SU-DHL-6 (cell line): ENCODE measurements around the gene DNAJC8.

Experiments
- H2AFZ ChIP-seq: fragments of 200-600 bp; sonication (generic); 2 replicates; pipeline ENCODE4 v1.6.1; 2014; ENCODE audit warnings: low read depth, mild to moderate bottlenecking, moderate library complexity, mixed read lengths, antibody characterized with exemption, low read length; ENCODE audit not compliant: severe bottlenecking
- H3F3A ChIP-seq: fragments of 200-600 bp; shearing (Covaris generic); 2 replicates; pipeline ENCODE4 v1.6.0; 2016; ENCODE audit warnings: antibody characterized with exemption, mild to moderate bottlenecking; ENCODE audit not compliant: insufficient read depth
- H3K27ac ChIP-seq: fragments of 200-600 bp; sonication (generic); 2 replicates; pipeline ENCODE4 v1.5.1; 2016; ENCODE audit warnings: low read depth, mild to moderate bottlenecking, low read length, moderate library complexity, mixed read lengths
- H3K27me3 ChIP-seq: fragments of 200-600 bp; sonication (generic), shearing (Covaris generic); 2 replicates; pipeline ENCODE4 v1.6.0; 2014; ENCODE audit warnings: mild to moderate bottlenecking, low read length
- H3K36me3 ChIP-seq: fragments of 200-600 bp; sonication (generic); 2 replicates; pipeline ENCODE4 v1.6.1; 2014; ENCODE audit warnings: mild to moderate bottlenecking, low read length, mixed read lengths
- H3K4me2 ChIP-seq: fragments of 300-600, 200-600 bp; shearing (Covaris generic), sonication (generic); 2 replicates; pipeline ENCODE4 v1.6.0; 2014; ENCODE audit warnings: low read length, low read depth, mild to moderate bottlenecking; ENCODE audit not compliant: poor library complexity, severe bottlenecking
- H3K4me3 ChIP-seq: fragments of 200-600 bp; sonication (generic); 2 replicates; pipeline ENCODE4 v1.5.1; 2014; ENCODE audit warnings: antibody characterized with exemption, low read length, mild to moderate bottlenecking, mixed read lengths; ENCODE audit not compliant: insufficient read depth, poor library complexity, severe bottlenecking
- H3K79me2 ChIP-seq: fragments of 200-600 bp; sonication (generic); 2 replicates; pipeline ENCODE4 v1.6.1; 2014; ENCODE audit warnings: mild to moderate bottlenecking, low read length, moderate library complexity; ENCODE audit not compliant: insufficient read depth
- H3K9ac ChIP-seq: fragments of 200-600 bp; sonication (generic); 2 replicates; pipeline ENCODE4 v1.7.0; 2014; ENCODE audit warnings: mild to moderate bottlenecking, low read length
- H3K9me2 ChIP-seq: fragments of 200-600 bp; sonication (generic); replicated peaks from 2 replicates; pipeline ENCODE4 v1.6.1; 2014; ENCODE audit warnings: low read length; ENCODE audit not compliant: insufficient read depth
- H3K9me3 ChIP-seq: fragments of 200-600 bp; sonication (generic); 2 replicates; pipeline ENCODE4 v1.6.1; 2014; ENCODE audit warnings: low read length, mixed read lengths; ENCODE audit not compliant: insufficient read depth
- H4K20me1 ChIP-seq: fragments of 200-600 bp; sonication (generic); 2 replicates; pipeline ENCODE4 v1.6.1; 2014; ENCODE audit warnings: low read depth, mild to moderate bottlenecking, antibody characterized with exemption, low read length, moderate library complexity, mixed read lengths
- EZH2phosphoT487 ChIP-seq: fragments of 200-600 bp; sonication (generic), shearing (Covaris generic); conservative IDR thresholded peaks from 2 replicates; pipeline ENCODE4 v1.6.1; 2018; ENCODE audit warnings: mild to moderate bottlenecking, antibody characterized with exemption, low read length, moderate library complexity, mixed read lengths
- TF ChIP-seq, protein P1 (sequence below): fragments of 200-600 bp; sonication (generic); IDR thresholded peaks from one replicate; pipeline ENCODE4 v1.5.1; 2017; ENCODE audit warnings: antibody characterized with exemption, mild to moderate bottlenecking, low read length, moderate library complexity; ENCODE audit not compliant: insufficient read depth, poor library complexity, severe bottlenecking

The DNAJC8 gene

DNA sequence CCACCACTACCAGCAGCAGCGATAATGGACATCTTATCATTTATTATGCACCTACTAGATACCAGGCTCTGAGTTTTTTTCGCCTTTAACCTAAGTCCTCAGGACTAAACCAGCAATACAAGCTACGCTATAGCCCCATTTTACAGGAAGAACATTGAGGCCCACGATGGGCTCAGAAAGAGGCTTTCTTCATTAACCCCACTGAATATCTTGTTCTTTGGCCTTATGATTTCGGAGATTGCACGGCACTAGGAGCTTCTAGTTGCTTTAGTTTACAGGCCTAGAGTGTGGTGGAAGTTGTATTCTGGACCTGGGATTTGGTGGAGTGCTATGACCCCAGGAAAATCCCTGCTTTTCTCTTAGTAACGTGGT, 28.0 kb upstream of the DNAJC8 start:
- H3K36me3 ChIP-seq = no peaks in the 10 kb centered on the region
- H3K4me2 ChIP-seq = peak overlapping the region; percentile 63
- no peaks in the 10 kb centered on the region for H3F3A ChIP-seq
- peaks cover 55% of the 10 kb centered on the region for H3K79me2 ChIP-seq
- peak overlapping the region; percentile 82 for H3K9ac ChIP-seq
- peak overlapping the region; percentile 71 for H3K4me3 ChIP-seq
- H2AFZ ChIP-seq = no peak overlapping the region
- H3K9me3 ChIP-seq = no peaks in the 10 kb centered on the region
- no peaks in the 10 kb centered on the region for H3K27me3 ChIP-seq
- TF ChIP-seq, protein P1, sequence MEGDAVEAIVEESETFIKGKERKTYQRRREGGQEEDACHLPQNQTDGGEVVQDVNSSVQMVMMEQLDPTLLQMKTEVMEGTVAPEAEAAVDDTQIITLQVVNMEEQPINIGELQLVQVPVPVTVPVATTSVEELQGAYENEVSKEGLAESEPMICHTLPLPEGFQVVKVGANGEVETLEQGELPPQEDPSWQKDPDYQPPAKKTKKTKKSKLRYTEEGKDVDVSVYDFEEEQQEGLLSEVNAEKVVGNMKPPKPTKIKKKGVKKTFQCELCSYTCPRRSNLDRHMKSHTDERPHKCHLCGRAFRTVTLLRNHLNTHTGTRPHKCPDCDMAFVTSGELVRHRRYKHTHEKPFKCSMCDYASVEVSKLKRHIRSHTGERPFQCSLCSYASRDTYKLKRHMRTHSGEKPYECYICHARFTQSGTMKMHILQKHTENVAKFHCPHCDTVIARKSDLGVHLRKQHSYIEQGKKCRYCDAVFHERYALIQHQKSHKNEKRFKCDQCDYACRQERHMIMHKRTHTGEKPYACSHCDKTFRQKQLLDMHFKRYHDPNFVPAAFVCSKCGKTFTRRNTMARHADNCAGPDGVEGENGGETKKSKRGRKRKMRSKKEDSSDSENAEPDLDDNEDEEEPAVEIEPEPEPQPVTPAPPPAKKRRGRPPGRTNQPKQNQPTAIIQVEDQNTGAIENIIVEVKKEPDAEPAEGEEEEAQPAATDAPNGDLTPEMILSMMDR = no peak
- TF ChIP-seq EZH2phosphoT487 = no peak
- no peak overlapping the region for H3K27ac ChIP-seq
- no peaks in the 10 kb centered on the region for H3K9me2 ChIP-seq
- H4K20me1 ChIP-seq = no peaks in the 10 kb centered on the region

DNA sequence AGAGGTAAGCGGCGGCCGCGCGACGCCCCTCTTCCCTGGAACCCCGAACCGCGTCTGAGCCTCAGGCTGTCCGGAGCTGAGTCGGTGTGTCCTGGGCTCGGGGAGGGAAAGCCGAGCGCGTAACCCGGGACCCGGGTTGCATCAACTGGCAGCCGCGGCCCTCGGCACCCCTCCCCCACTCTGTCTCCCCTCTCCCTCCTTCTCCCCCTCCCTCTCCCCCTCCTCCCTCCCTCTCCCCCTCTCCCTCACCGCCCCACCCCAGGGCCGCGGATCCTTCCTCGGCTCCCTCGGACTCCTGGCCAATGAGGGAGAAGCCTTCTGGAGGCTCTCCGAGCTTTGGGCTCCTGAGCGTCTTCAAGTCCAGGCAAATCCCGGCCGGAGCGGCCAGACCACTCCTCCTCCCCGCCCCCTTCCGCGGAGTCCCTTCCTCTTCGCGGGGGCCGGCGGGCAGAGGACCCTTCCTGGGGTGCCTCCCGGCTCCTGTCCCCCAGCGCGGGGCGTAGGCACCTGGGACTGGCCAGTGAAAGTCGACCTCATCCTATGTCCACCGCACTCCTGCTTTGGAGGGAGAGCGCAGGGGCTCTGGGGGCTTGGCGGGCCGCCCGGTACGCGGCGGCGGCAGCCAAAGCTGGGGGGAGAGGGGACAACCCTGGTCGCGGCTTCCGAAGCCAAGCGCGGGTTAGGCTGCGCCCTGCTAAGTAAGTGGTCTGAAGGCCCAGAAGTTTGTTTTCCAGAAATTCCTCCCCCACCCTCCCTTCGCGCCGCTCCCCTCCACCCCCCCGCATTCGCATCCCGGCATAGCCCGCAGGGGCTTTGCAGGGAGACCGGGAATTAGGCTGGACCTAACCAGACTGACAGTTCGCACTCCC, 27.3 kb upstream of the DNAJC8 start:
- Histone ChIP-seq H3F3A (no peaks in the 10 kb centered on the region), H3K9me3 (no peaks in the 10 kb centered on the region), H3K4me2 (peak overlapping the region; percentile 63), H4K20me1 (no peaks in the 10 kb centered on the region), H3K27ac (0 out of 2 replicates have a peak overlapping the region, but pooled peaks have one; percentile 11), H3K79me2 (peaks cover 49% of the 10 kb centered on the region), H3K4me3 (peak overlapping the region; percentile 71), H2AFZ (peak overlapping the region; percentile 47), H3K9ac (peak overlapping the region; percentile 82), H3K27me3 (no peaks in the 10 kb centered on the region), H3K9me2 (no peaks in the 10 kb centered on the region), H3K36me3 (no peaks in the 10 kb centered on the region)
- TF ChIP-seq, protein P1 = no peak
- TF ChIP-seq EZH2phosphoT487 = no peak

DNA sequence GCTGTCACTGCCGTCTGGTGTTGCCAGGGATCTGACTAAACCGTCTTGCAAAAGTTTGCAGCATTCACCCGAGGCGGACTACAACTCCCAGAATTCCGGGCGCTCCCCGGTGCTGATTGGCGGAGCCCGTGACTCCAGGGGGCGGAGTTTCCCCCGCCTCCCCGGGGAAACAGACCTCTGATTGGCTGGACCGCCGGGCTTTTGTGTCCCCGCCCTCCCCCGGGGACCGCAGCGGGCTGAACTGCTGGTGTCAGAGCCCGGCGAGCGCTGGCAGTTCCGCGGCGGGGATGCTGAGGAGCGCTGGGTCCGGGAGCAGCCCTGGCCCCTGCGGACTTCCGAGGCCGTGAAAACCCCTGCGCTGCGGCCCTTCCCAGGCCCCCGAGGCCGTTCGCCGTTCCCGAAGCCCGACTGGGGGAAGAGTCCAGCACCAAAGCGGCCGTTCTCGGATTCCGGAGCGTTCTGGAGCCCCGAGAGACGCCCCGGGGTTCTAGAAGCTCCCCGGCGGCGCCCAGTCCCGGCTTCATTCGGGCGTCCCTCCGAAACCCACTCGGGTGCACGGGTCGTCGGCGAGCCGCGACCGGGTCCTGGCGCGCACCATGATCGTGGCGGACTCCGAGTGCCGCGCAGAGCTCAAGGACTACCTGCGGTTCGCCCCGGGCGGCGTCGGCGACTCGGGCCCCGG, 26.6 kb upstream of the DNAJC8 start, which contains the start of gene SESN2:
Gene SESN2, plus strand, starts transcription at position 267 of the 682 bp plus-strand sequence. Its CDS starts 330 bp downstream, at position 597.
- no peaks in the 10 kb centered on the region for H3K9me2 ChIP-seq
- peak within 1 kb of the TSS; percentile 71 for H3K4me3 ChIP-seq
- H3K9me3 ChIP-seq = no peaks in the 10 kb centered on the region
- H3K27me3 ChIP-seq = no peaks in the 10 kb centered on the region
- no peaks in the 10 kb centered on the region for H4K20me1 ChIP-seq
- H2AFZ ChIP-seq = peak within 1 kb of the TSS; percentile 69
- H3K79me2 ChIP-seq = peaks cover 41% of the 10 kb centered on the region
- no peaks in the 10 kb centered on the region for H3K36me3 ChIP-seq
- TF ChIP-seq EZH2phosphoT487 = no peak
- peak within 1 kb of the TSS; percentile 11; the same call in 1 of the 2 replicates for H3K27ac ChIP-seq
- H3K9ac ChIP-seq = peak within 1 kb of the TSS; percentile 82
- H3F3A ChIP-seq = no peaks in the 10 kb centered on the region
- peak within 1 kb of the TSS; percentile 63 for H3K4me2 ChIP-seq
